ENCODE data around the gene PSMC3IP.

Gene PSMC3IP

DNA sequence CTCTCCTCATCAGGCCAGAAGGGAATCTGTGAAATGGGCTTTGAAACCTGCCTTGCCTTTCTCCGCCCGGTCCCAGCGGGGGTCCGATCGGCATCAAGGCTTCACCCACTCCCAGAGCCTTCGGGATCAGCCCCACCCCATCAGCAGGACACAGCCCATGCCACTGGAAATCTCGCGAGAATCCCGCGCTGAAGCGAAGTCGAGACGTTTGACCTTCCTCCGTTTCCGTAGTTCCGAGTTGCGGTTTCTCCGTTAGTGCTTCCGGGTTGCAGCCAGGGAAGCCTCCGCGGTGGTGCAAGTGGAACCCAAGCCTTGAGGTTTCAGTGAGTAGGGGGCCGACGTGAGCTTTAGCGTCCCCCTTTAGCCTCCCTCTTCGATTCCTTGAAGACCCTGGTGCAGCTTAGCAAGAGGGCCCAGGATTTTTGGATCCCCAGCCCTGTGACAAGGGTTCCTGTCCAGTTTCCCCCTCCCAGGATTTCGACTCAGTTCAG is 15.6 kb downstream of the PSMC3IP start, which contains the start of gene COASY (continued):
- no peak for TF ChIP-seq MEIS1 (CRISPR knock-in tag; IDR thresholded peaks at IDR 0.05; ENCODE audit: borderline replicate concordance)
- TF ChIP-seq GFI1B (tag by site-specific recombination; IDR thresholded peaks at IDR 0.05), result no peak
- peak; percentile 64 for TF ChIP-seq ZNF341 (tag by site-specific recombination; IDR thresholded peaks at IDR 0.05; ENCODE audit: low read depth)
- peak; percentile 49; the same call in 1 of the 2 replicates for TF ChIP-seq ZNF121 (tag by site-specific recombination; IDR thresholded peaks at IDR 0.05)
- TF ChIP-seq, protein P1, sequence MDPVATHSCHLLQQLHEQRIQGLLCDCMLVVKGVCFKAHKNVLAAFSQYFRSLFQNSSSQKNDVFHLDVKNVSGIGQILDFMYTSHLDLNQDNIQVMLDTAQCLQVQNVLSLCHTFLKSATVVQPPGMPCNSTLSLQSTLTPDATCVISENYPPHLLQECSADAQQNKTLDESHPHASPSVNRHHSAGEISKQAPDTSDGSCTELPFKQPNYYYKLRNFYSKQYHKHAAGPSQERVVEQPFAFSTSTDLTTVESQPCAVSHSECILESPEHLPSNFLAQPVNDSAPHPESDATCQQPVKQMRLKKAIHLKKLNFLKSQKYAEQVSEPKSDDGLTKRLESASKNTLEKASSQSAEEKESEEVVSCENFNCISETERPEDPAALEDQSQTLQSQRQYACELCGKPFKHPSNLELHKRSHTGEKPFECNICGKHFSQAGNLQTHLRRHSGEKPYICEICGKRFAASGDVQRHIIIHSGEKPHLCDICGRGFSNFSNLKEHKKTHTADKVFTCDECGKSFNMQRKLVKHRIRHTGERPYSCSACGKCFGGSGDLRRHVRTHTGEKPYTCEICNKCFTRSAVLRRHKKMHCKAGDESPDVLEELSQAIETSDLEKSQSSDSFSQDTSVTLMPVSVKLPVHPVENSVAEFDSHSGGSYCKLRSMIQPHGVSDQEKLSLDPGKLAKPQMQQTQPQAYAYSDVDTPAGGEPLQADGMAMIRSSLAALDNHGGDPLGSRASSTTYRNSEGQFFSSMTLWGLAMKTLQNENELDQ (tag by site-specific recombination; IDR thresholded peaks at IDR 0.05; ENCODE audit: low read depth), result no peak
- peak; percentile 37; the same call in 1 of the 2 replicates for TF ChIP-seq GLIS1 (tag by site-specific recombination; IDR thresholded peaks at IDR 0.05)
- TF ChIP-seq ZNF280D (tag by site-specific recombination; IDR thresholded peaks at IDR 0.05), result no peak
- no peak for TF ChIP-seq ZNF23 (tag by site-specific recombination; IDR thresholded peaks at IDR 0.05; ENCODE audit: borderline replicate concordance)
- TF ChIP-seq ZXDB (tag by site-specific recombination; IDR thresholded peaks at IDR 0.05), result peak; percentile 85
- peak; percentile 62 for TF ChIP-seq PRDM10 (tag by site-specific recombination; IDR thresholded peaks at IDR 0.05)
- TF ChIP-seq GLIS2 (tag by site-specific recombination; IDR thresholded peaks at IDR 0.05), result peak; percentile 54; the same call in 1 of the 2 replicates
- TF ChIP-seq, protein P2, sequence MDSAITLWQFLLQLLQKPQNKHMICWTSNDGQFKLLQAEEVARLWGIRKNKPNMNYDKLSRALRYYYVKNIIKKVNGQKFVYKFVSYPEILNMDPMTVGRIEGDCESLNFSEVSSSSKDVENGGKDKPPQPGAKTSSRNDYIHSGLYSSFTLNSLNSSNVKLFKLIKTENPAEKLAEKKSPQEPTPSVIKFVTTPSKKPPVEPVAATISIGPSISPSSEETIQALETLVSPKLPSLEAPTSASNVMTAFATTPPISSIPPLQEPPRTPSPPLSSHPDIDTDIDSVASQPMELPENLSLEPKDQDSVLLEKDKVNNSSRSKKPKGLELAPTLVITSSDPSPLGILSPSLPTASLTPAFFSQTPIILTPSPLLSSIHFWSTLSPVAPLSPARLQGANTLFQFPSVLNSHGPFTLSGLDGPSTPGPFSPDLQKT (IDR thresholded peaks at IDR 0.05; ENCODE audit: borderline replicate concordance, low read depth, low read length), result no peak
- TF ChIP-seq ZNF24 (tag by site-specific recombination; IDR thresholded peaks at IDR 0.05), result peak; percentile 16; the same call in 1 of the 2 replicates
- no peak for TF ChIP-seq ZNF157 (tag by site-specific recombination; IDR thresholded peaks at IDR 0.05)
- no peak for TF ChIP-seq MYNN (tag by site-specific recombination; IDR thresholded peaks at IDR 0.05; ENCODE audit: borderline replicate concordance)
- no peak for TF ChIP-seq ZNF791 (tag by site-specific recombination; IDR thresholded peaks at IDR 0.05)
- TF ChIP-seq, protein P3, sequence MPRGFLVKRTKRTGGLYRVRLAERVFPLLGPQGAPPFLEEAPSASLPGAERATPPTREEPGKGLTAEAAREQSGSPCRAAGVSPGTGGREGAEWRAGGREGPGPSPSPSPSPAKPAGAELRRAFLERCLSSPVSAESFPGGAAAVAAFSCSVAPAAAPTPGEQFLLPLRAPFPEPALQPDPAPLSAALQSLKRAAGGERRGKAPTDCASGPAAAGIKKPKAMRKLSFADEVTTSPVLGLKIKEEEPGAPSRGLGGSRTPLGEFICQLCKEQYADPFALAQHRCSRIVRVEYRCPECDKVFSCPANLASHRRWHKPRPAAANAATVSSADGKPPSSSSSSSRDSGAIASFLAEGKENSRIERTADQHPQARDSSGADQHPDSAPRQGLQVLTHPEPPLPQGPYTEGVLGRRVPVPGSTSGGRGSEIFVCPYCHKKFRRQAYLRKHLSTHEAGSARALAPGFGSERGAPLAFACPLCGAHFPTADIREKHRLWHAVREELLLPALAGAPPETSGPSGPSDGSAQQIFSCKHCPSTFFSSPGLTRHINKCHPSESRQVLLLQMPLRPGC (tag by site-specific recombination; IDR thresholded peaks at IDR 0.05), result peak; percentile 75
- peak; percentile 34; the same call in 1 of the 2 replicates for TF ChIP-seq ZFHX2 (tag by site-specific recombination; conservative IDR thresholded peaks at IDR 0.05)
- peak; percentile 95 for TF ChIP-seq ZNF518A (tag by site-specific recombination; conservative IDR thresholded peaks at IDR 0.05; ENCODE audit: low read depth)
- TF ChIP-seq ZNF48 (tag by site-specific recombination; IDR thresholded peaks at IDR 0.05), result no peak
